HCT116 (cell line): ENCODE data around the gene PTPRS. TPM values are rescaled to one million over a fixed set of nuclear protein-coding genes. Genes with fewer than 3 reads are reported as not detected.

Experiments used
- ATAC-seq: fragments of 200-7000 bp; cut with Tn5 transposase; 2 replicates; pipeline ENCODE4 v1.9.1; 2020; ENCODE audit warnings: mild to moderate bottlenecking, moderate library complexity
- BruUV-seq: library from RNA; stranded (reverse); fragments of 400-500 nt; replicated peaks from 2 replicates; lab custom pipeline; 2021; lab: Mats Ljungman, UMichigan
- CTCF ChIA-PET: fragments of 300-600 bp; sonication (Branson Sonifier 250); formaldehyde crosslinking; loops from one replicate; lab custom pipeline; 2021; ENCODE audit warnings: antibody characterized with exemption; lab: Charles Lee
- POLR2A ChIA-PET: fragments of 300-600, 350-600 bp; sonication (Branson Sonifier 250); formaldehyde crosslinking; loops from one replicate; lab custom pipeline; 2021; ENCODE audit warnings: antibody characterized with exemption; lab: Charles Lee
- RAD21 ChIA-PET, 2 experiments: fragments of 300-600 bp; sonication (Branson Sonifier 250); formaldehyde crosslinking; loops; one replicate each; lab custom pipeline; 2023; ENCODE audit warnings: low total read pairs in 2 of 2; ENCODE audit not compliant: uncharacterized antibody in 2 of 2, unreplicated experiment in 2 of 2, low non-redundant PET in 1 of 2; lab: Charles Lee
- DNase-seq: peaks from one replicate; pipeline ENCODE4 v3.0.0-alpha.2; 2010; ENCODE audit warnings: low read depth, low spot score
- H2AFZ ChIP-seq: fragments of 200-600 bp; shearing (Covaris generic), sonication (generic); 2 replicates; pipeline ENCODE4 v1.6.1; 2017; ENCODE audit warnings: low read depth, mixed run types, mixed read lengths, antibody characterized with exemption, low read length; ENCODE audit not compliant: poor library complexity, severe bottlenecking
- H3K27ac ChIP-seq: 2 replicates; pipeline ENCODE4 v1.5.1; 2012; ENCODE audit warnings: low read depth, low read length
- H3K27me3 ChIP-seq: fragments of 200-600 bp; sonication (generic); 2 replicates; pipeline ENCODE4 v1.6.1; 2016; ENCODE audit warnings: mixed run types, low read length, mixed read lengths; ENCODE audit not compliant: insufficient read depth
- H3K36me3 ChIP-seq, 2 experiments: fragments of 200-500 bp in 1 of 2; fragments of 200-600 bp in 1 of 2; sonication (Bioruptor generic) in 1 of 2; sonication (generic) in 1 of 2; 2 replicates each; pipeline versions ENCODE4 v1.5.1 to v1.6.1; 2014 to 2016; ENCODE audit warnings: low read length in 2 of 2, inconsistent platforms in 1 of 2, mixed read lengths in 1 of 2, mixed run types in 1 of 2; ENCODE audit not compliant: insufficient read depth in 2 of 2, control insufficient read depth in 1 of 2
- H3K4me1 ChIP-seq, 2 experiments: fragments of 200-600 bp in 1 of 2; sonication (generic) in 1 of 2; 2 replicates each; pipeline versions ENCODE4 v1.5.1 to v1.6.1; 2012 to 2017; ENCODE audit warnings: low read length in 2 of 2, inconsistent platforms in 1 of 2, mild to moderate bottlenecking in 1 of 2, mixed read lengths in 1 of 2, mixed run types in 1 of 2, moderate library complexity in 1 of 2; ENCODE audit not compliant: insufficient read depth in 2 of 2, control insufficient read depth in 1 of 2
- H3K4me2 ChIP-seq: fragments of 200-600 bp; sonication (generic); 2 replicates; pipeline ENCODE4 v1.6.1; 2017; ENCODE audit warnings: mixed run types, low read length, mixed read lengths
- H3K4me3 ChIP-seq, 2 experiments: fragments of 200-600 bp in 1 of 2; sonication (generic) in 1 of 2; replicated peaks in 1 of 2; 2 replicates each; pipeline ENCODE4 v1.5.1; 2011 to 2016; ENCODE audit warnings: low read length in 2 of 2, control low read depth in 1 of 2, low read depth in 1 of 2, mild to moderate bottlenecking in 1 of 2, mixed read lengths in 1 of 2, mixed run types in 1 of 2
- H3K79me2 ChIP-seq: fragments of 200-600 bp; sonication (generic); 2 replicates; pipeline ENCODE4 v1.6.1; 2017; ENCODE audit warnings: mild to moderate bottlenecking, mixed run types, low read length, moderate library complexity, mixed read lengths; ENCODE audit not compliant: insufficient read depth
- H3K9ac ChIP-seq: fragments of 200-600 bp; sonication (generic); 2 replicates; pipeline ENCODE4 v1.6.1; 2016; ENCODE audit warnings: low read length, mixed read lengths
- H3K9me2 ChIP-seq: fragments of 200-600 bp; sonication (generic), shearing (Covaris generic); 2 replicates; pipeline ENCODE4 v1.6.1; 2017; ENCODE audit warnings: mixed run types, mild to moderate bottlenecking, moderate library complexity; ENCODE audit not compliant: insufficient read depth
- H3K9me3 ChIP-seq, 2 experiments: fragments of 200-500 bp in 1 of 2; fragments of 200-600 bp in 1 of 2; sonication (Bioruptor generic) in 1 of 2; sonication (generic) in 1 of 2; 2 replicates each; pipeline ENCODE4 v1.6.1; 2014 to 2017; ENCODE audit warnings: low read length in 2 of 2, mixed read lengths in 2 of 2, inconsistent platforms in 1 of 2, low read depth in 1 of 2, mild to moderate bottlenecking in 1 of 2, mixed run types in 1 of 2, moderate library complexity in 1 of 2; ENCODE audit not compliant: control insufficient read depth in 1 of 2, insufficient read depth in 1 of 2
- H4K20me1 ChIP-seq: fragments of 200-600 bp; sonication (generic), shearing (Covaris generic); 2 replicates; pipeline ENCODE4 v1.6.1; 2017; ENCODE audit warnings: mixed run types, mild to moderate bottlenecking, moderate library complexity; ENCODE audit not compliant: insufficient read depth
- CTCF ChIP-seq, 3 experiments: fragments of 200-600 bp in 1 of 3; sonication (generic) in 1 of 3; IDR thresholded peaks in 2 of 3; conservative IDR thresholded peaks in 1 of 3; 2 replicates each; pipeline ENCODE4 v1.5.1; 2012 to 2017; ENCODE audit warnings: low read depth in 2 of 3, low read length in 2 of 3, antibody characterized with exemption in 1 of 3, borderline replicate concordance in 1 of 3, control low read depth in 1 of 3, mild to moderate bottlenecking in 1 of 3, mixed read lengths in 1 of 3, mixed run types in 1 of 3, moderate library complexity in 1 of 3; ENCODE audit not compliant: insufficient read depth in 1 of 3
- EGR1 ChIP-seq: IDR thresholded peaks from 2 replicates; pipeline ENCODE4 v1.6.1; 2012; ENCODE audit warnings: low read depth
- EZH2 ChIP-seq: fragments of 200-600 bp; sonication (generic); IDR thresholded peaks from 2 replicates; pipeline ENCODE4 v1.6.1; 2017; ENCODE audit warnings: antibody characterized with exemption, mixed run types
- FOSL1 ChIP-seq: IDR thresholded peaks from 2 replicates; pipeline ENCODE4 v1.6.1; 2012; ENCODE audit warnings: low read depth
- MAX ChIP-seq: IDR thresholded peaks from 2 replicates; pipeline ENCODE4 v1.6.1; 2012
- POLR2A ChIP-seq: IDR thresholded peaks from 2 replicates; pipeline ENCODE4 v1.7.0; 2011; ENCODE audit warnings: borderline replicate concordance; ENCODE audit not compliant: insufficient read depth, insufficient read length; ENCODE audit errors: extremely low read depth
- REST ChIP-seq: IDR thresholded peaks from 2 replicates; pipeline ENCODE4 v1.6.1; 2012; ENCODE audit warnings: low read depth
- SIN3A ChIP-seq: IDR thresholded peaks from 2 replicates; pipeline ENCODE4 v1.6.1; 2012; ENCODE audit warnings: low read depth
- SP1 ChIP-seq: IDR thresholded peaks from 2 replicates; pipeline ENCODE4 v1.6.1; 2012; ENCODE audit warnings: low read depth
- TCF7L2 ChIP-seq: IDR thresholded peaks from 2 replicates; pipeline ENCODE4 v1.7.0; 2011; ENCODE audit warnings: borderline replicate concordance, inconsistent platforms; ENCODE audit not compliant: insufficient read depth, insufficient read length; ENCODE audit errors: extremely low read depth
- YY1 ChIP-seq: IDR thresholded peaks from 2 replicates; pipeline ENCODE4 v1.6.1; 2011; ENCODE audit warnings: low read length, low read depth, moderate library complexity, mild to moderate bottlenecking; ENCODE audit not compliant: insufficient replicate concordance; ENCODE audit errors: extremely low read depth
- intact Hi-C: fragments of 100-400 bp; cut with micrococcal nuclease; formaldehyde crosslinking; loops from 2 replicates; pipeline ENCODE4 v1.10.0; 2022
- total RNA-seq: library from RNA; stranded (reverse); gene quantifications from one replicate; pipeline ENCODE4 v1.2.1, GENCODE V29; 2021; ENCODE audit not compliant: unreplicated experiment

Gene PTPRS
- total RNA-seq, 1 experiment from 2014 or later: 123 TPM

GRCh38 chr19:5318306-5318705 is 22.3 kb downstream of the PTPRS start:
- Histone ChIP-seq H3K9me3 (no peaks in the 10 kb centered on the region), H2AFZ (no peak overlapping the region), H3K9ac (no peak overlapping the region), H3K36me3 (no peaks in the 10 kb centered on the region), H4K20me1 (no peaks in the 10 kb centered on the region), H3K79me2 (peaks cover 5% of the 10 kb centered on the region; the same call in 1 of the 2 replicates), H3K4me1 (peaks cover 3 to 18% of the 10 kb centered on the region in 2 experiments; a peak in 3 of 4 replicates), H3K27me3 (no peaks in the 10 kb centered on the region), H3K4me2 (no peak overlapping the region), H3K9me2 (no peaks in the 10 kb centered on the region), H3K27ac (no peak overlapping the region), H3K4me3 (no peak overlapping the region)
- ATAC-seq (no peak), DNase-seq (no peak)
- TF ChIP-seq EGR1 (no peak), SP1 (no peak)
- intact Hi-C loops: no loop called here
- ChIA-PET POLR2A (interaction anchor here (1.9 kb wide), 1 partner anchor 9 kb away, joined by 6 read pairs; no protein-coding TSS in a partner anchor), RAD21 (no interaction called here), CTCF (no interaction called here)
- no TSS peak for BruUV-seq

GRCh38 chr19:5317321-5317720 is 23.3 kb downstream of the PTPRS start:
- ATAC-seq: no peak
- DNase-seq: no peak
- Histone ChIP-seq H3K4me2 (no peak overlapping the region), H3K27me3 (no peaks in the 10 kb centered on the region), H4K20me1 (no peaks in the 10 kb centered on the region), H3K27ac (no peak overlapping the region), H3K4me3 (no peak overlapping the region), H3K9me2 (no peaks in the 10 kb centered on the region), H3K4me1 (peaks cover 3 to 18% of the 10 kb centered on the region in 2 experiments; a peak in 3 of 4 replicates), H3K9ac (no peak overlapping the region), H3K36me3 (no peaks in the 10 kb centered on the region), H2AFZ (no peak overlapping the region), H3K79me2 (peaks cover 5% of the 10 kb centered on the region; the same call in 1 of the 2 replicates), H3K9me3 (no peaks in the 10 kb centered on the region)
- no TSS peak for BruUV-seq
- RAD21 ChIA-PET: no interaction called here
- intact Hi-C loops: no loop called here
- POLR2A ChIA-PET: no interaction called here
- CTCF ChIA-PET: no interaction called here
- TF ChIP-seq EGR1 (no peak), EZH2 (no peak), POLR2A (no peak), TCF7L2 (no peak), SP1 (no peak), MAX (no peak), CTCF (IDR thresholded peaks at IDR 0.05 in 2 of 3, conservative IDR thresholded peaks at IDR 0.05 in 1 of 3; ENCODE audit: borderline replicate concordance in 1 of 3, insufficient read depth in 1 of 3, low read depth in 2 of 3, low read length in 2 of 3) (no peak), REST (no peak), SIN3A (no peak), YY1 (no peak), FOSL1 (no peak)
